GM21390 (cell line): Measurements from ENCODE around the gene GAL3ST1.
A peak's percentile ranks its signal among the peaks of the same experiment; 100 is the strongest.
"Not testable (repeated sequence)": the region's sequence is repeated elsewhere in the genome, so short reads cannot be mapped to it uniquely, and the experiment has no call there.

ENCODE experiments used
- ATAC-seq: cut with Tn5 transposase; IDR thresholded peaks from one replicate; pipeline ENCODE4 v1.9.1; 2021; ENCODE audit not compliant: unreplicated experiment

Gene GAL3ST1

DNA sequence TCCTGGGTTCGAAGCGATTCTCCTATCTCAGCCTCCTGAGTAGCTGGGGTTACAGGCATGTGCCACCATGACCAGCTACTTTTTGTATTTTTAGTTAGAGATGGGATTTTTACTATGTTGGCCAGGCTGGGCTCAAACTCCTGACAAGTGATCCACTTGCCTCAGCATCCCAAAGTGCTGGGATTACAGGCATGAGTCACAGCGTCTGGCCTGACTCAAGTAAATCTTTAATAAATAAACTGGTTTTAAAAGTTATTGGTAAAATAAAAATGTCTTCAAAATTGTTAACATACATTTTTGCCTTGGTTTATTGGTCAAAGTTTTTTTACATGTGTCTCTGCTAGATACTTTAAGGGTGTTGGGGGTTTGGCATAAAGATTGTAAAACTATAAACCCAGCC is 24.5 kb upstream of the GAL3ST1 start:
- ATAC-seq, result no peak

DNA sequence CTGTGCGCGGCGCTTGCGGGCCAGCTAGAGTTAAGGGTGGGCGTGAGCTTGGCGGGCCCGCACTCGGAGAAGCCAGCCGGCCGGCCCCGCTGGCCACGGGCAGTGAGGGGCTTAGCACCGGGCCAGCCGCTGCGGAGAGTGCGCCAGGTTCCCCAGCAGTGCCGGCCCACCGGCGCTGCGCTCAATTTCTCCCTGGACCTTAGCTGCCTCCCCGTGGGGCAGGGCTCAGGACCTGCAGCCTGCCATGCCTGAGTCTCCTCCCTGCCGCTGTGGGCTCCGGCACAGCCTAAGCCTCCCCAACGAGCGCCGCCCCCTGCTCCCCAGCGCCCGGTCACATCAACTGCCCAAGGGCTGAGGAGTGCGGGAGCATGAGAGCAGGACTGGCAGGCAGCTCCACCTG is 22.4 kb upstream of the GAL3ST1 start:
- ATAC-seq, result no peak

DNA sequence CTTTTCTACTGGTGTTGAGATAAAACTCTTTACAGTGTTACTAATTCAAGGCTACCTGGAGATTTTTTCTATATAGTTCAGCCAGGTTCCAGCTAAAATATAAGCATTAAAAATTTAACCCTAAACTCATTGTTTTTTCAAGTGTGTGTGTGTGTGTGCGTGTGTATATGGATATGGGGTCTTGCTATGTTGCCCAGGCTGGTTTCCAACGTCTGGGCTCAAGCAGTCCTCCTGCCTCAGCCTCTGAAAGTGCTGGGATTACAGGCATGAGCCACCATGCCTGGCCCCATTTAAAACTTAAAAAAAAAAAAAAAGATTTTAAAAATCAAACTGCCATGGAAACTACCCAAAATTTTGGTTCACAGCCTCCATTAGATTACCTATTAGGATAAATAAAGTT is 21.7 kb upstream of the GAL3ST1 start:
- no peak for ATAC-seq

DNA sequence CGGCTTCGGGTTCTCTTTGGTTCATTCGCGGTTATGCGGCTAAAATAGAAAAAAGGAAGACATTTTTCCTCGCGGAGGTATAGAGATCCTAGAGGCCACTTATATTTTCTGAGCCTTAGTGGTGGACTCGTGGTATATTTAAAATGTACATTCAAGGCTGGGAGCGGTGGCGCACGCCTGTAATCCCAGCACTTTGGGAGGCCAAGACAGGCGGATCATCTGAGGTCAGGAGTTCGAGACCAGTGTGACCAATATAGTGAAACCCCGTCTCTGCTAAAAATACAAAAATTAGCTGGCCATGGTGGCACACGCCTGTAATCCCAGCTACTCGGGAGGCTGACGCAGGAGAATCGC is 17.9 kb upstream of the GAL3ST1 start:
- not testable (repeated sequence) for ATAC-seq

DNA sequence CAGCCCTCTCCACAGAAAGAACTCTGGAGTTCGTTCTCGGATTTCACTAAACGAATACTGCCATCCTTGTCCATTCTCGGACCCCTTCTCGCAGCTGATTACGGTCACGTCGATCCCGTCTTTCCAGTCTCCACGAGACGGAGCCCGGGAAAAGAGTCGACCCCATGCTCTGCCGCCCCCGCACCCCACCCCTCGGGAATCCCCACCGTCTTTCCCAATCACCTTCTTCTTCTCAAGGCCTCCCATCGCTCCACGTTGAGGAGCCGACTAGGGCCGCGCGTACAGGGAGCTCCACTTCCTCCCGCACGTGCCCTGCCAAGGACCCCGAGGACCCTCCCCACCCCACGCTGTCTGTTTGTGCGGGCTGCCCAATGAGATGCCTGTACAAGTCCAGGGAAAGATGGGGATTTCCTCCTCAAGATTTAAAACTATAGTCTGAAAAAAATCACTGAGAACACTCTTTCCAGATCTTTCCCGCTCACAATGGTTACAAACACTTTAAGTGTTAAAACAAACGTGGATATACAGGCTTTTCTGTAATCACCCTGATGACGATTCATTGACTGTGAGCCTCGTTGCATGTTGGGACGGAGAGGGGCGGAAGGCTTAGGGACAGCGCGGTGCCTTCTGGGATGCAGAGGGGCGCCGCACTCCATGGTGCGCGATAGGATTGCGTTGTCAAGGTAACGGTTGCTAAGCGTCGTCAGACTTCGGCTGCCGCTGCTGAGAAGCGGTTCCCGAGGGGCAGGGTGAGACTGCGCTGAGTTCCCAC is 17.3 kb upstream of the GAL3ST1 start, which contains the start of gene PES1:
Gene PES1 (minus strand): TSS at position 323 of the 772 bp plus-strand sequence. CDS start 77 bp downstream, at position 246.
- peak; percentile 97 for ATAC-seq

DNA sequence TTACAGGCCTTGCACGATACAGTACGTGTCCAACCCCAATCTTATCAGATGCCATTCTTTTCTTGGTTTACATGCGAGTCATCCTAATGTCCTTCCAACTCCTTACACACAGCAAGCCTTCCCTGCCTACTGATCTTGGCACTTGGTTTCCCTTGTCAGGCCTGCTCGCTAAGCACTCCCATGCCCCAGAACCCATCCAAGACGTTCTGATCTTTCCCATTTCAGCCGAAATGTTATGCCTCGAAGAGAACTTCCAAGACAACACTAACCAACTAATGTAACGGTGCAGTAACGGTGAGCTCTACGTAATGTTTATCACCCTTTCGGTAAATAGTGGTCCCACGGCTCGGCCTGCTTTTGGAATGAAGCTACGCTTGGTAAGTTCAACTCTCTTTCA is 16.7 kb upstream of the GAL3ST1 start:
- ATAC-seq, result no peak

DNA sequence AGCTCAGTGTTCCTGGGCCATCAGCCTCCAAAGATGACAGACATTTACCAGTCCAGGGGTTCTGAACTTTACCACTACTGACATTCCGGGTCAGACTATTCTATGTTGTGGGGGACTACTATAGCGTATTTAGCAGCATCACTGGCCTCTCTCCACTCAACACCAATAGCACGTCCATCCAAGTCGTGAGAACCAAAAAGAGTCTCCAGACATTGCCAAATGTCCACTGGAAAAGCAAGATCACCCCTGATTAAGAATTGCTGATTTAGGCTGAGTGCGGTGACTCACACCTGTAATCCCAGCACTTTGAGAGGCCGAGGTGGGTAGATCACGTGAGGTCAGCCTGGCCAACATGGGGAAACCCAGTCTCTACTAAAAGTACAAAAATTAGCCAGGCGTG is 11.9 kb upstream of the GAL3ST1 start:
- no peak for ATAC-seq

DNA sequence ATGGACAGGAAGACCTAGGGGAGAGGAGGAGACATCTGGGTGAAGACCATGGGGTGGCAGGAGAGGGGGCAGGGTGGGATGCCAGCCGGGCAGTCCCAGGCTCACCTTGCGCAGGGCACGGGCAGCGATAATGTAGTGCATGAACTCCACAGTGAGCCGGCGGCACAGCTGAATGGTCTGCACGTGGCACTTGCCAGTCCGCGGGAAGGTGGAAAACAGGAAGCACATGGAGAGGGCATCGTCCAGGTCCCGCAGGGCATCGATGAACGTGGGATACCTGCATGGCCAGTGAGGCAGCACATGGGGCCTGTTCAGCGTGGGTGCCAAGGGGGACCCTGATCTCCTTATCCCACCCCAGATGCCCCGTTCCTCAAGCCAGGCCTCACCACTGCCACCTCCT is 10.0 kb upstream of the GAL3ST1 start:
- ATAC-seq, result no peak

DNA sequence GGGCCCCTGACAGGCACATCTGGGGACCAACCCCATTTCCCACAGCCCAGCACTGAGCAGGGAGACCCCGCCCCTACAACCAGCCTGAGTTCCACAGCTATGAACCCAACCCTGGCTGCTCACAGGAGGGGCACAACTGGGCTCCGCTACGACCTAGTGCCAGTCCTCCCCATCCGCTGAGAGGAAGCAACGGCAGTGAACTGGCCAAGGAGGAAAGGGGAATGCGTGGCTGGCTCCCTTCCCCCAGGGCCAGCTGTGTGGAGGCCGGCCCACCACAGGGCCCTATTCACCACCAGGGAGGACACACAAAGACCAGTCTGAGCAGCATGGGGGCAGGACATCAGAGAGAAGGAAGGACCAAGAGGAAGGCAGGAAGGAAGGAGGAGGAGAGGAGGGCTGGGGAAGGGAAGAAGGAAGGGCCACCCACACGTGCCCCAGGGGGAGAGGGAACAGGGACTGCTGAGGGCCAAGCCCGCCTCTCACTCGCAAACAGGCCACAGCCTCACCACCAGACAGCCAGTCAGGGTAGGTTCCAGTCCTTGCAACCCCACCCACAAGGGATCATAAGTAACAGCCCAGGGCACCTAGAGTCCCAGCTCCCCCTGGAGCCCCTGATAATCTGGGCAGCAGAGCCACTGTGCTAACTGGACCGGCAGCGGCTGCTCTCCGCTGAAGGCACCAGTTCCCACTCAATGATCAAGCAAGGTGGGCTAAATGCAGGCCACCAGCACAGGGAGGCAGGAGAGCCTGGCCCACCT is 8.5 kb upstream of the GAL3ST1 start:
- no peak for ATAC-seq

DNA sequence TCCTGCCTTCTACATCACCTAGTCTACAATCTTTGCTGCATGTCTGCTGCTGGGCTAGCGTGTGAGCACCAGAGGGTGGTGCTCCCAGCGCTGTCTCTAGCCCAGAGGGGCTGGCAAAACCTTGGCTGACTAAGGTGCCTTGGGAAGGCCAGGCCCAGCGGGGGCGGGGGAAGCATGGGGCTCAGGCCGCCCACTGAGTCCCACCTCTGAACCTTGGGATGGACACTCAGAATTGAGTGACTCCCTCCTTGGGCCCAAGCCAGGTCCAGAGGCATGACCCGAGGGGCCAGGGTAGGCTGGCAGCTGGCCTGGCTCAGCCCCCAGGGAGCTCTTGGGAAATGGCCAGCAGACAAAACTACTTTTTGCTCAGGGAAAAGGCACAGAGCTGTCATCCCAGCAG is 7.6 kb upstream of the GAL3ST1 start:
- ATAC-seq, result no peak

DNA sequence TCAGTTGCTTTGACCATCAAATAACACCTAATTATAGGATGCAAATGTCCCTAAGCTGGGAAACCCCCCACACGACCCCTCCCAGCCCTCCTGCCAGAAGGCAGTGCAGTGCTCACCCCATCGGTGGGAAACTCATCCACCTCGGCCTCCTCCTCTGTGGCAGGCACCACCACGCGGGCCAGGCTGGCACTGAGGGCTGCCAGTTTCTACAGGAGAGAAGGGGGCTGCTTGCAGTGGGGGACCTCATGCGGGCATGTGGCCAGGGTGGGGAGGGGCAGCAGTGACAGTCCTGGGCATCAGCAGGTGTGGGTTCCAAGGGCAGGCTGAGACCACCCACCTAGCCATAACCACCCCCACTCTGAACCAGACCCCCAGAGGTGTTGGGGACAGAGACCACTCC is 6.4 kb upstream of the GAL3ST1 start:
- ATAC-seq, result no peak

DNA sequence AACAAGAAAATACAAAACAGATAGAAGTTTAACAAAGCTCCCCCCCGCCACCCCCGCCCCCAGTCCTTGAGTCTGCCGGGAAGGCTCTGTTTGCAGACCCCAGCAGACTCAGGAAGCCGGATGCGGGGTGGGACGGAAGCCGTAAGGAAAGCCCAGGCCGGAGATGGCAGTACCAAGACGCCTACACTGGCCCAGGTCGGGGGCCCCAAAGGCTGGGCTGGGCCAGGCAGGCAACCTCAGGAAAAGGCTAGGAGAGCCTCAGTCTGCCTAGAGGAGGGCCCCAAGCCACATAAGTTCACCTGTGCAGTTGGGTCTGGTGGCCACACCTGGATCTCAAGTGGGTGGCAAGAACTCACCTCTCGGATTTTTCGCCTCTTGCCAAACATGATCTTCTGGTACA is 4.0 kb upstream of the GAL3ST1 start:
- ATAC-seq, result no peak

DNA sequence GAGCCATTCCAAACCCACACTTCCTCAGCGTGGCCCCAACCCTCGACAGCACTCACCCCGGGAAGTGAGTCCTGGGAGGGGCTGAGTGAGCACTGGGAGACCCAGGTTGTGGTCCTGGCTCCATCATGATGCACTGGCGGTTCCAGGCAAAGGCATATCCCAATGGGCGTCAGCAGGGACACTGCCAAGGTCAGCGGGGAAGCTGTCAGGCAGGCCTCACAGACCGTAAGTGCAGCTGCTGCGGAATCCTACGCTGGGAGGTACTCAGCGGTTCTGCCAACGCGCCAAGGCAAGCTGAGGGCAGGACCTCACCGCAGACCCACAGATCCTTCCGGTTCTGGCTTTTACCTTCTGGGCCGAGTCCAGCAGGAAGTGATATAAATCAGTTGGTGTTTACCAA is 1.4 kb upstream of the GAL3ST1 start:
- no peak for ATAC-seq

DNA sequence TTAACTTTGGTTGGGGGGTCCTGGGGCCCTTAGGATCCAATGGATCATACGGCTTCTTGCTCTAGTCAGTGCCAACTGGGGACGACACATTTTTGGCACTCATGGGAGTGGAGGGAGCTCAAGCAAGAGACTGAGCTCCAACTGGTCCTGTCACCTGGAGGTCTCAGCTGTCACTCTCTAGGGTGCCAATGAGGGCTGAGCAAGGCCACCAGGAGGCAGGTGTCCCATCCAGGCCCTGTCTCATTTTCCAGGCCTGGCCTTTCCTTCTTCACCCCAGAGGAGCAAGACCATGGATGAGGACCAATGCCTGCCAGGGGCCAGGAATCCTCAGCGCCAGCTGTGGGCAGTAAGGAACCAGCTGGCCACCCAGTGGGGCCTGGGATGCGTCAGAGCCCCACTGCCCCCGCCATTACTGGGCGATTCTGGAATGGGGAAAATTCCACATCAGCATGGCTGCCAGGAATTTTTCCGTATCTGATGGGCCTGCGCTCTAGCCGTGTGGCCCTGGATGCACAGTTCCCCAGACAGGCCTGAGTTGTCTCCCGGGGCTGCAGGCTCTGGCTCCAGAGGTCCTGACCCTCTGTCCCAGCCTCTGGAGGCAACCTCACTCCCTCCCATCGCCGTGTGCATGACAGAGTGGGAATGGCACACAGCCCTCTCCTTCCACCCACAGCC is 669 bp upstream of the GAL3ST1 start:
- no peak for ATAC-seq

DNA sequence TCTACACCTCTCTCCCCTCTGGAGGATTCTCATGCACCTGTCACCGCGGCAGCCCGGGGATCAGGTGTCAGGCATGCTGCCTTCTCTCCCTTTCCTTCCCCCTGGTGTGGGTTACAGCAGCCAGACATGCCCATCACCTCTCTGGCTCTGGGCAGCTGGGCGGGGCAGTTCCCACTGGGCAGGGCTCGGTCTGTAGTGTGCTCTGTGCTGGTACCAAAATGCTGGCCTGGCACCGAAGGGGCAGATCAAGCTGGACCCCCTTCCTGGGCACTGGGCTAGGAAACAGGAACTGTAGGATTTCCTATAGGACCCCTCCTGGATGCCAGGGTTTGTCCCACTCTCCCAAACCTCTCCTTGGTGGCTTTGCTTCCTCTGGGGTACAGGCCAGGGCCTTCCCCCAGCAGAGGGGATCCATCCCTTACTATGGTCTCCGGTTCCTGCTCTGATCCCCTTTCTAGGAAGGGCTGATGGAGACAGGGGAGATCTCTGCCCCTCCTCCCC is 821 bp downstream of the GAL3ST1 start:
- ATAC-seq, result no peak

DNA sequence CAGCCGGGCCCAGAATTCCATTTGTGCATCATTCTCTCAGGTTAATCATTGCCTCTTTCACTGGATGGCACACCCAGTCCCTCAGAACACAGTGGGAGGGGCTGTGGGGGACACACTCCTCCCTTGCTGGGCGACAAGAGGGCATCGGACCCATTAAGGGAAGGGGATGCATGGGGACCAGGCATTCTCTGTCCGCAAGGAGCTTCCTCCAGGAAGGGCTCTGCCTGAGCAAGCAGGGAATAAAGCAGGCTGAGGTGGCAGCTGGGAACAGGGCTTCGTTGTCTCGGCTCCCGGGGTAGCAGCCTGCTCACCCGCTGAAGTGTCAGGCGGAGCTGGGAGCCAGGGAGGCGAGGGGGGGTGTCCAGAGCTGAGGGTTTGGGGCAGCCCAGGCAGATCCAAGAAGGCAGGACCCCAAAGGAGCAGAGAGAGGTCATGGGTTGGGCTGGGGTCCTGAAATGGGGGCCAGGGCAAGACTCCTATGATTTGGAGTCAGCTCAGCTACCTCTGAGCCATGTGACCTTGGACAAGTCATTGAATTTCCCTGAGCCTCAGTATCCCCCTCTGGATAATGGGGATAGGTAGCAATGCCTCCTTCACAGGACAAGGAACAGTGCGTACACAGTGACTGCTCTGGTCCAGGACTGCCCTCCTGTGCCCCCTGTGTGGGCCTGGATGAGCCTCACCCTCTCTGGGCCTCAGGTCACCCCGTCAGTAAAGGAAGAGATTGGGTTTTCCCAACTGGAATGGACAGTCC is 1.4 kb downstream of the GAL3ST1 start:
- no peak for ATAC-seq

DNA sequence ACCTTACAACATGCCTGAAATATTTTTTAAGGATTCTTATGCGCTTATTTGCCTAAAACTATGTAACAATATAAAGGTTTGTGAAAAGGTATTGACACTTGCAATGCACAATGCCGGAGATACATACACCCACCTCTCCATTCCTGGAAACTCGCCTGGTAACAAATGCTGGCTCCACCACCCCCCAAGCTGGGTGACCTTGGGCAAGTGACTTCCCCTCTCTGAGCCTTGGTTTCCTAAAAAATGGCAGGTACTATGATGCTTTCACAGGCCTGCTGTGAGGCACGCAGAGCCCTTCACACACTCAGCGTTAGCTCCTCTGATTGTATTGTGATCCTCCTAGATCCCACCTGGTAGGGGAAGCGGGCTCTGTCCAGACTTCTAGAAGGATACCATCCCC is 2.3 kb downstream of the GAL3ST1 start:
- ATAC-seq, result no peak

DNA sequence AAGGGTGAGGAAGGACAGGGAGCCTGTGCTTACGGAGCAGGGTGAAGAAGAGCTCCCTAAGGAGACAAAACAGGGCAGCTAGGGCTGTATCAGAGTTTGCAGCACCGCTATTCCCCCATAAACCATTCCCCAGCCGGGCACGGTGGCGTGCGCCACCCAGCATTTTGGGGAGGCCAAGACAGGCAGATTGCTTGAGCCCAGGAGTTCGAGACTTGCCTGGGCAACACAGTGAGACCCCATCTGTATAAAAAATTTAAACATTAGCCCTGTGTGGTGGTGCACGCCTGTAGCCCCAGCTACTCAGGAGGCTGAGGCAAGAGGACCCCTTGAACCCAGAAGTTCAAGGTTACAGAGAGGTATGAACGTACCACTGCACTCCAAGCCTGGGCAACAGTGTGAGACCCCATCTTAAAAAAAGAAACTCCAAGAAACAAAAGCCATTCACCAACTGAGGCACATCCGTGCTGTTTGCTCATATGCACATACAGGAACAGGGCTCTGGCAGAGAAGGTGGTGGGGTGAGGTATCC is 4.7 kb downstream of the GAL3ST1 start:
- no peak for ATAC-seq

DNA sequence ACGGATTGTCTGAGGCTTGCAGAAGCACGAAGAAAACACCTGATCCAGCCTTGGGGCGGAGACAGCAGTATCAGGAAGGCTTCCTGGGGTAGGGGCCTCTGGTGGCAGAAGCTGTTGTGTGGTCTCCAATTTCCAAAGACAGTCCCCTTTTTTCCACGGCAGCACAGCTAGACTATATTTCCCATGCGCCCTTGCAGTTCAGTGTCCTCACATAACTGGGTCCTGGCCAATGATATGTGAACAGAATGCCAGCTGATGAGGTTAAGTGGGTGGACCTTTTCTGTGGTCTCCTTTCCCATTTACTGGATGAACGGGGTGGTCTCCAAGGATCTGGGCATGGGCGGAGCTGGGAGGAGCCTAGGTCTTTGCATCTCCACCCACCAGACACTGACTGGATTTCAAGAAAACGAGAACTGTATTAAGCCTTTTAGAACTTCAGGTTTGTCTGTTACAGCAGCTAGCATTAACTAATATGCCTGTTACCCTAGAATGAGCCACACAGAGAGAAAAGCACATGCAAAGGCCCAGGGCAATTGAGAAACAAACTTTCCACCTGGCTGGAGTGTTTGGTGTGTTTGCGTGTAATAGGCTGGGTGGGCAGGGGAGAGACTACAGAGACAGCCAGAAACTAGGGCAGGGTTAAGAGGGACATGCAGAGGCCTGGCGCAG is 6.2 kb downstream of the GAL3ST1 start:
- no peak for ATAC-seq

DNA sequence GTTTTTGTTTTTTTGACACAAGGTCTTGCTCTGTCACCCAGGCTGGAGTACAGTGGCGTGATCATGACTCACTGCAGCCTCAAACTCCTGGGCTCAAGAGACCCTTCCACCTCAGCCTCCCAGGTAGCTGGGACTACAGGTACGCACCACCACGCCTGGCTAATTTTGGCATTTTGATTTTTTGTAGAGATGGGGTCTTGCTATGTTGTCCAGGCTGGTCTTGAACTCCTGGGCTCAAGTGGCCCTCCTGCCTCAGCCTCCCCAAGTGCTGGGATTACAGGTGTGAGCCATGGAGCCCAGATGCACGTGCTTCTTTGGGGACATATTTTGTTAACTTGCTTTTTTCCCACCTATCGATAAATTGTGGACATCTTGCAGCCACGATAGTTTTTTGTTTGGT is 7.2 kb downstream of the GAL3ST1 start:
- not testable (repeated sequence) for ATAC-seq
